HepG2 (cell line): Measurements from ENCODE around the gene NAGS. TPM values are rescaled to one million over a fixed set of nuclear protein-coding genes. Genes with fewer than 3 reads are reported as not detected.
A peak's percentile ranks its signal among the peaks of the same experiment; 100 is the strongest.

Source experiments
- ARID3A ChIP-seq: IDR thresholded peaks from 2 replicates; pipeline ENCODE4 v1.6.1; 2012; ENCODE audit warnings: low read depth, low read length, improper control_type of control experiment
- FOXK2 ChIP-seq: fragments of 450-650 bp; IDR thresholded peaks from 2 replicates; pipeline ENCODE4 v1.6.1; 2016
- HIVEP1 ChIP-seq: sonication (generic); formaldehyde crosslinking; IDR thresholded peaks from 2 replicates; pipeline ENCODE4 v1.4.0; 2020; ENCODE audit warnings: mild to moderate bottlenecking, missing genetic modification reagents
- THAP11 ChIP-seq: IDR thresholded peaks from 2 replicates; pipeline ENCODE4 v1.6.1; 2016; ENCODE audit warnings: missing biosample characterization, missing genetic modification reagents
- ZBTB37 ChIP-seq: sonication (generic); formaldehyde crosslinking; IDR thresholded peaks from 2 replicates; pipeline ENCODE4 v1.4.0; 2020; ENCODE audit warnings: mild to moderate bottlenecking, missing genetic modification reagents
- ZGPAT ChIP-seq: IDR thresholded peaks from 2 replicates; pipeline ENCODE4 v1.6.1; 2016; ENCODE audit warnings: mild to moderate bottlenecking
- ZNF350 ChIP-seq: sonication (generic); formaldehyde crosslinking; IDR thresholded peaks from 2 replicates; pipeline ENCODE4 v1.4.0; 2020; ENCODE audit warnings: mild to moderate bottlenecking, low read depth, missing genetic modification reagents, borderline replicate concordance
- polyA plus RNA-seq, 8 experiments: library from polyadenylated mRNA; depleted of rRNA in 3 of 8; stranded (reverse) in 7 of 8; unstranded in 1 of 8; fragments of >200 nt; fragmentation: Illumina TruSeq in 4 of 8; extraction: Trizol in 4 of 8; gene quantifications; 2 replicates each; pipeline versions ENCODE4 v1.2.1 to v1.2.3, GENCODE V29; 2011 to 2016; ENCODE audit warnings: low read depth in 4 of 8, missing spikeins in 1 of 8, mixed read lengths in 1 of 8; ENCODE audit not compliant: insufficient read depth in 1 of 8
- total RNA-seq, 5 experiments: library from RNA; depleted of rRNA; stranded (reverse); fragments of >200 nt; fragmentation: Illumina TruSeq; extraction: Trizol; gene quantifications; 2 replicates each; pipeline ENCODE4 v1.2.3, GENCODE V29; 2016; ENCODE audit warnings: low read depth in 1 of 5
- TF ChIP-seq, protein P1 (sequence below): sonication (generic); formaldehyde crosslinking; IDR thresholded peaks from 2 replicates; pipeline ENCODE4 v1.8.0; 2022; ENCODE audit warnings: mild to moderate bottlenecking, missing genetic modification reagents; ENCODE audit not compliant: insufficient replicate concordance
- TF ChIP-seq, protein P2 (sequence below): sonication (generic); formaldehyde crosslinking; IDR thresholded peaks from 2 replicates; pipeline ENCODE4 v1.5.1; 2020; ENCODE audit warnings: mild to moderate bottlenecking, missing genetic modification reagents, borderline replicate concordance
- TF ChIP-seq, protein P3 (sequence below): sonication (generic); formaldehyde crosslinking; IDR thresholded peaks from 2 replicates; pipeline ENCODE4 v1.5.0; 2020; ENCODE audit warnings: mild to moderate bottlenecking, missing genetic modification reagents, borderline replicate concordance
- TF ChIP-seq, protein P4 (sequence below): IDR thresholded peaks from 2 replicates; pipeline ENCODE4 v1.6.1; 2016

NAGS gene
- total and polyA plus RNA-seq, 2 of the 13 experiments (the other 11 are each of a cell fraction or from before 2014, with no cell fraction given), result 4.3 to 5.1 TPM

DNA sequence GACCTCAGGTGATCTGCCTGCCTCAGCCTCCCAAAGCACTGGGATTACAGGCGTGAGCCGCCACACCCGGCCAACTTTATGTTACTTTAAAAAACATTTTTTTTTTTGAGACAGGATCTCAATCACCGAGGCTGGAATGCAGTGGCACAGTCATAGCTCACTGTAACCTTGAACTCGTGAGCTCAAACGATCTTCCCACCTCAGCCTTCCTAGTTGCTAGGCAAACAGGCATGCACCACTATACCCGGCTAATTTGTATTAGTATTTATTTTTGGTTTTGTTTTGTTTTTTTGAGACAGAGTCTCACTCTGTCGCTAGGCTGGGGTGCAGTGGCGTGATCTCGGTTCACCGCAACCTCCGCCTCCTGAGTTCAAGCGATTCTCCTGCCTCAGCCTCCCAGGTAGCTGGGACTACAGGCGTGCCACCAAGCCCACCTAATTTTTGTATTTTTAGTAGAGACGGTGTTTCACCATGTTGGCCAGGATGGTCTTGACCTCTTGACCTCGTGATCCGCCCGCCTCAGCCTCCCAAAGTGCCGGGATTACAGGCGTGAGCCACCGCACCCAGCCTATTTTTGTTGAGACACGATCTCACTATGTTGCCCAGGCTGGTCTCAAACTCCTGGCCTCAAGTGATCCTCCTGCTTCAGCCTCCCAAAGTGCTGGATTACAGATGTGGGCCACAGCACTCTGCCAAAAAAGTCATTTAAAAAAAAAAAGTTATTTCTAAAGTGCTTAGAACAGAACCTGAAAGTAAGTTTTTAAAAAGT is 31.8 kb upstream of the NAGS start (continued):
- TF ChIP-seq ZGPAT (CRISPR knock-in tag), result peak; percentile 22; the same call in 1 of the 2 replicates
- 0 out of 2 replicates have a peak, but pooled peaks have one; percentile 34 for TF ChIP-seq FOXK2
- TF ChIP-seq ZNF350 (CRISPR knock-in tag), result 0 out of 2 replicates have a peak, but pooled peaks have one; percentile 29
- TF ChIP-seq, protein P1, sequence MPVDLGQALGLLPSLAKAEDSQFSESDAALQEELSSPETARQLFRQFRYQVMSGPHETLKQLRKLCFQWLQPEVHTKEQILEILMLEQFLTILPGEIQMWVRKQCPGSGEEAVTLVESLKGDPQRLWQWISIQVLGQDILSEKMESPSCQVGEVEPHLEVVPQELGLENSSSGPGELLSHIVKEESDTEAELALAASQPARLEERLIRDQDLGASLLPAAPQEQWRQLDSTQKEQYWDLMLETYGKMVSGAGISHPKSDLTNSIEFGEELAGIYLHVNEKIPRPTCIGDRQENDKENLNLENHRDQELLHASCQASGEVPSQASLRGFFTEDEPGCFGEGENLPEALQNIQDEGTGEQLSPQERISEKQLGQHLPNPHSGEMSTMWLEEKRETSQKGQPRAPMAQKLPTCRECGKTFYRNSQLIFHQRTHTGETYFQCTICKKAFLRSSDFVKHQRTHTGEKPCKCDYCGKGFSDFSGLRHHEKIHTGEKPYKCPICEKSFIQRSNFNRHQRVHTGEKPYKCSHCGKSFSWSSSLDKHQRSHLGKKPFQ, result peak; percentile 55
- peak; percentile 52 for TF ChIP-seq ARID3A
- 0 out of 2 replicates have a peak, but pooled peaks have one; percentile 19 for TF ChIP-seq HIVEP1
- TF ChIP-seq, protein P2, sequence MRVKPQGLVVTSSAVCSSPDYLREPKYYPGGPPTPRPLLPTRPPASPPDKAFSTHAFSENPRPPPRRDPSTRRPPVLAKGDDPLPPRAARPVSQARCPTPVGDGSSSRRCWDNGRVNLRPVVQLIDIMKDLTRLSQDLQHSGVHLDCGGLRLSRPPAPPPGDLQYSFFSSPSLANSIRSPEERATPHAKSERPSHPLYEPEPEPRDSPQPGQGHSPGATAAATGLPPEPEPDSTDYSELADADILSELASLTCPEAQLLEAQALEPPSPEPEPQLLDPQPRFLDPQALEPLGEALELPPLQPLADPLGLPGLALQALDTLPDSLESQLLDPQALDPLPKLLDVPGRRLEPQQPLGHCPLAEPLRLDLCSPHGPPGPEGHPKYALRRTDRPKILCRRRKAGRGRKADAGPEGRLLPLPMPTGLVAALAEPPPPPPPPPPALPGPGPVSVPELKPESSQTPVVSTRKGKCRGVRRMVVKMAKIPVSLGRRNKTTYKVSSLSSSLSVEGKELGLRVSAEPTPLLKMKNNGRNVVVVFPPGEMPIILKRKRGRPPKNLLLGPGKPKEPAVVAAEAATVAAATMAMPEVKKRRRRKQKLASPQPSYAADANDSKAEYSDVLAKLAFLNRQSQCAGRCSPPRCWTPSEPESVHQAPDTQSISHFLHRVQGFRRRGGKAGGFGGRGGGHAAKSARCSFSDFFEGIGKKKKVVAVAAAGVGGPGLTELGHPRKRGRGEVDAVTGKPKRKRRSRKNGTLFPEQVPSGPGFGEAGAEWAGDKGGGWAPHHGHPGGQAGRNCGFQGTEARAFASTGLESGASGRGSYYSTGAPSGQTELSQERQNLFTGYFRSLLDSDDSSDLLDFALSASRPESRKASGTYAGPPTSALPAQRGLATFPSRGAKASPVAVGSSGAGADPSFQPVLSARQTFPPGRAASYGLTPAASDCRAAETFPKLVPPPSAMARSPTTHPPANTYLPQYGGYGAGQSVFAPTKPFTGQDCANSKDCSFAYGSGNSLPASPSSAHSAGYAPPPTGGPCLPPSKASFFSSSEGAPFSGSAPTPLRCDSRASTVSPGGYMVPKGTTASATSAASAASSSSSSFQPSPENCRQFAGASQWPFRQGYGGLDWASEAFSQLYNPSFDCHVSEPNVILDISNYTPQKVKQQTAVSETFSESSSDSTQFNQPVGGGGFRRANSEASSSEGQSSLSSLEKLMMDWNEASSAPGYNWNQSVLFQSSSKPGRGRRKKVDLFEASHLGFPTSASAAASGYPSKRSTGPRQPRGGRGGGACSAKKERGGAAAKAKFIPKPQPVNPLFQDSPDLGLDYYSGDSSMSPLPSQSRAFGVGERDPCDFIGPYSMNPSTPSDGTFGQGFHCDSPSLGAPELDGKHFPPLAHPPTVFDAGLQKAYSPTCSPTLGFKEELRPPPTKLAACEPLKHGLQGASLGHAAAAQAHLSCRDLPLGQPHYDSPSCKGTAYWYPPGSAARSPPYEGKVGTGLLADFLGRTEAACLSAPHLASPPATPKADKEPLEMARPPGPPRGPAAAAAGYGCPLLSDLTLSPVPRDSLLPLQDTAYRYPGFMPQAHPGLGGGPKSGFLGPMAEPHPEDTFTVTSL (CRISPR knock-in tag), result peak; percentile 83; the same call in 1 of the 2 replicates
- TF ChIP-seq ZBTB37 (CRISPR knock-in tag), result peak; percentile 37; the same call in 1 of the 2 replicates
- TF ChIP-seq, protein P3, sequence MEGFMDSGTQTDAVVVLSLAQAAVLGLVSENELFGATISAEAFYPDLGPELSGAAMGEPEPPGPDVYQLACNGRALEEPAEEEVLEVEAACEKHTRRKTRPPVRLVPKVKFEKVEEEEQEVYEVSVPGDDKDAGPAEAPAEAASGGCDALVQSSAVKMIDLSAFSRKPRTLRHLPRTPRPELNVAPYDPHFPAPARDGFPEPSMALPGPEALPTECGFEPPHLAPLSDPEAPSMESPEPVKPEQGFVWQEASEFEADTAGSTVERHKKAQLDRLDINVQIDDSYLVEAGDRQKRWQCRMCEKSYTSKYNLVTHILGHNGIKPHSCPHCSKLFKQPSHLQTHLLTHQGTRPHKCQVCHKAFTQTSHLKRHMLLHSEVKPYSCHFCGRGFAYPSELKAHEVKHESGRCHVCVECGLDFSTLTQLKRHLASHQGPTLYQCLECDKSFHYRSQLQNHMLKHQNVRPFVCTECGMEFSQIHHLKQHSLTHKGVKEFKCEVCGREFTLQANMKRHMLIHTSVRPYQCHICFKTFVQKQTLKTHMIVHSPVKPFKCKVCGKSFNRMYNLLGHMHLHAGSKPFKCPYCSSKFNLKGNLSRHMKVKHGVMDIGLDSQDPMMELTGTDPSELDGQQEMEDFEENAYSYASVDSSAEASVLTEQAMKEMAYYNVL (CRISPR knock-in tag), result peak; percentile 64; the same call in 1 of the 2 replicates
- TF ChIP-seq, protein P4, sequence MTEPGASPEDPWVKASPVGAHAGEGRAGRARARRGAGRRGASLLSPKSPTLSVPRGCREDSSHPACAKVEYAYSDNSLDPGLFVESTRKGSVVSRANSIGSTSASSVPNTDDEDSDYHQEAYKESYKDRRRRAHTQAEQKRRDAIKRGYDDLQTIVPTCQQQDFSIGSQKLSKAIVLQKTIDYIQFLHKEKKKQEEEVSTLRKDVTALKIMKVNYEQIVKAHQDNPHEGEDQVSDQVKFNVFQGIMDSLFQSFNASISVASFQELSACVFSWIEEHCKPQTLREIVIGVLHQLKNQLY (CRISPR knock-in tag), result peak; percentile 71
- 0 out of 2 replicates have a peak, but pooled peaks have one; percentile 34 for TF ChIP-seq THAP11 (CRISPR knock-in tag)
